SK-N-MC (cell line): ENCODE data around the gene SP4.

Experiments used
- DNase-seq: peaks from one replicate; pipeline ENCODE4 v3.0.0-alpha.2; 2011; ENCODE audit warnings: low read depth, low spot score
- H3K27ac ChIP-seq: fragments of 200-600 bp; sonication (generic); 2 replicates; pipeline ENCODE4 v1.5.1; 2016; ENCODE audit warnings: mixed run types
- H3K36me3 ChIP-seq: fragments of 200-600 bp; sonication (generic); 2 replicates; pipeline ENCODE4 v1.6.1; 2017; ENCODE audit warnings: antibody characterized with exemption, low read length, mixed read lengths; ENCODE audit not compliant: insufficient read depth
- H3K4me3 ChIP-seq: fragments of 200-600 bp; sonication (generic); 2 replicates; pipeline ENCODE4 v1.5.1; 2016
- H3K9ac ChIP-seq: fragments of 200-600 bp; sonication (generic); 2 replicates; pipeline ENCODE4 v1.8.0; 2017; ENCODE audit warnings: mixed run types, mixed read lengths; ENCODE audit not compliant: insufficient read length
- H3K9me3 ChIP-seq: fragments of 200-600 bp; sonication (generic); 2 replicates; pipeline ENCODE4 v1.6.1; 2017; ENCODE audit warnings: low read depth, mild to moderate bottlenecking, antibody characterized with exemption, low read length, moderate library complexity, mixed read lengths
- EZH2 ChIP-seq: fragments of 200-600 bp; sonication (generic); IDR thresholded peaks from one replicate; pipeline ENCODE4 v1.6.1; 2017; ENCODE audit warnings: antibody characterized with exemption
- FOXP2 ChIP-seq: optimal IDR thresholded peaks from 2 replicates; pipeline ENCODE3; 2011; ENCODE audit warnings: mild to moderate bottlenecking, moderate library complexity; ENCODE audit not compliant: insufficient read depth; ENCODE audit errors: extremely low read length, control extremely low read depth
- POLR2AphosphoS5 ChIP-seq: IDR thresholded peaks from 2 replicates; pipeline ENCODE4 v1.6.1; 2012; ENCODE audit warnings: mild to moderate bottlenecking, low read depth, low read length, borderline replicate concordance

SP4 gene

DNA sequence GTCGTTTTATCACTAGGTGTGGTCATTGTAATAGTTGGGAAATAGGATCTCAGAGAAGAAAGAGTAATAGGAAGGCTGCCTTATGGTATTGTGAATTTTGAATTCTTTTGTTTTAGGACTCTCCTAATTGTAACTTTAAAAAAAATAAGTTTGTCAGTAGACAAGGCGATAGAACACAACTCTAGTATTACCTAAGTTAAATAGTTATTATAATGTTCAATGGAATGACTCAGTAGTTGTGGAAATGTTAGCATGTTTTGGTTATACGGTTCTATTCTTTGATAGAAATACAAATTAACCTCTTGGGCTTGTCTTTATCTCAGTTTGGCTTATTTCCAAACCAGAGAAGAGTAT, 116.4 kb downstream of the SP4 start:
- DNase-seq: no peak
- H3K27ac ChIP-seq: no peak overlapping the region

DNA sequence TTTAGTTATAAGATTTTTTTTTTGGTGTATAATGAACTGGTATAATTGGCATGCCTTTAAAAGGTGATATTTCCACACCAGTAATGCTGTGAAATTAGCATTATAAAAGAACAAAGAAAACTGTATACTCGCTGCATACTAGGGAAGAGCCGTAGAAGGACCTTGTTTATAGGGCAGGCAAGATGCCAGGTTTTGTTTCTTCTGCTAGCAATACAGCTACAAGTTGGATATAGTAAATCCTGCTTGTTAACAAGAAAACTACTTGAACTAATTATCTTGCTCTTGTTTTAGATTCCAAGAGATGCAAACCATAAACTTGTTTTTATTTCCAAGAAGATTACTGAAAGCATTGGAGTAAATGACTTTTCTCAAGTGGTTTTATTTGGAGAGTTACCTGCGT, 116.8 kb downstream of the SP4 start:
- no peaks in the 10 kb centered on the region for H3K9me3 ChIP-seq
- no peak overlapping the region for H3K4me3 ChIP-seq
- no peak overlapping the region for H3K27ac ChIP-seq
- DNase-seq: no peak
- no peak overlapping the region for H3K9ac ChIP-seq
- no peaks in the 10 kb centered on the region for H3K36me3 ChIP-seq
- TF ChIP-seq POLR2AphosphoS5 (no peak), EZH2 (no peak), FOXP2 (no peak)

More for the DNA sequence above, 116.4 kb downstream of the SP4 start:
- no peak overlapping the region for H3K4me3 ChIP-seq
- no peak overlapping the region for H3K9ac ChIP-seq
- no peaks in the 10 kb centered on the region for H3K36me3 ChIP-seq
- TF ChIP-seq POLR2AphosphoS5: no peak
- no peak for TF ChIP-seq FOXP2
- no peak for TF ChIP-seq EZH2
- no peaks in the 10 kb centered on the region for H3K9me3 ChIP-seq

DNA sequence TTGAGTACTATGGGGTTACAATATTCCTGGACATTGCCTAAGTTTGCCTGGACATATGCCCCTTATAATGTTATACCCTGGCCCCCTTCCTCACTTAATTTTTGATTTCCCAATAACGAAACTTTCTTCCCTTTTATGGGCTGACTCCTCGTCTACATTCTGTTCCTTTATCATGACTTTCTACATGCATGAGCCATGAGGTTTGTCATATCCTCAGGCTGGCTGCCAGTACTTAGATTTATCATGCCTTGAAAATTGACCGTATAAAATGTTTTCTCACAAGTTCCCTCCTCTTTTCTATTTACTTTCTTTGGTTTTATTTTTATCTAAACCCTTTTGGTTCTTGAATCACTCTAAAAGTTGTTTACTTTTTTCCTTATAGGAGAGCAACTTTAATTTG, 119.6 kb downstream of the SP4 start:
- H3K9me3 ChIP-seq: no peaks in the 10 kb centered on the region
- H3K36me3 ChIP-seq: no peaks in the 10 kb centered on the region
- no peak overlapping the region for H3K27ac ChIP-seq
- DNase-seq: no peak
- no peak overlapping the region for H3K9ac ChIP-seq
- TF ChIP-seq EZH2 (no peak), POLR2AphosphoS5 (no peak), FOXP2 (no peak)
- H3K4me3 ChIP-seq: no peak overlapping the region

DNA sequence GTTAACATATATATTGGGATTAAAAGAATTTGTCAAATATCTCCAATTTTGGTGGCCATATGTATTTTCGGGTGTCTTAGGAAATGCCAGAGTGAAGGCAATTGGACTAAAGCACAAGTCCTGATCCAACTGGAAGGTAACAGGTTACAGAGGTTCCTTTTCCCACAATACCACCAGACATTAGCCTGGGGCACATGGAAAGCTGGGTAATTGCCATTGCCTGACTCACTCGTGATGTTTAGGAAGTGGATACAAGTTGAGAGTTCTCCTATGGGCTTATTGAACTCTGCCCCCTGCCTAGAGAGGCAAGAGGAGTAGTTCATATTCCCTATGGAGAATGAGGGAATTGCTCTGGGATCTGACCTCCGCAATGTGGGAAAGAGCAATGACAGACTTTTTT, 120.6 kb downstream of the SP4 start:
- TF ChIP-seq FOXP2: no peak
- TF ChIP-seq POLR2AphosphoS5: no peak
- TF ChIP-seq EZH2: no peak

DNA sequence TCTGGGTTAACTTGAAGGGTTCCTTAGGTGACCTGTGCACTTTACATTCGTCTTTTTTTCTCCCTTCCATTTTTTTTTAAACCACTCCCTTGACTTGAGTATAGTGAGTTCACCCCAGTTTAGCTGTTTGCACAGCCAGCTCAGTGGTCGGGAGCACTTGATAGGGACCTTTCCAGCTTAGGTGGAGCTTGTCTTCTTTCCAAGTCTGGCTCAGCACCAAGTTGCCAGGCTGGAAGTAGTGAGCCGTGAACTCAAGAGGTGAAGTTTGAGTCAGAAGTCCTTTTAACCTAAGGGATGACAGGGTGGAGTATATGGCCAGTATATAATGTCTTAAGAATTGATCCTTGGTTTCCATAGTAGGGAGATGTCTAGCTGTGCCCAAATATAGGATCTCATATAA, 122.2 kb downstream of the SP4 start:
- H3K27ac ChIP-seq: no peak overlapping the region
- no peak overlapping the region for H3K4me3 ChIP-seq
- H3K9ac ChIP-seq: no peak overlapping the region
- TF ChIP-seq EZH2 (no peak), FOXP2 (no peak), POLR2AphosphoS5 (no peak)
- no peaks in the 10 kb centered on the region for H3K36me3 ChIP-seq
- H3K9me3 ChIP-seq: no peaks in the 10 kb centered on the region
- DNase-seq: no peak

More for the DNA sequence above, 120.6 kb downstream of the SP4 start:
- no peak for DNase-seq
- Histone ChIP-seq H3K27ac (no peak overlapping the region), H3K9me3 (no peaks in the 10 kb centered on the region), H3K4me3 (no peak overlapping the region), H3K36me3 (no peaks in the 10 kb centered on the region), H3K9ac (no peak overlapping the region)

DNA sequence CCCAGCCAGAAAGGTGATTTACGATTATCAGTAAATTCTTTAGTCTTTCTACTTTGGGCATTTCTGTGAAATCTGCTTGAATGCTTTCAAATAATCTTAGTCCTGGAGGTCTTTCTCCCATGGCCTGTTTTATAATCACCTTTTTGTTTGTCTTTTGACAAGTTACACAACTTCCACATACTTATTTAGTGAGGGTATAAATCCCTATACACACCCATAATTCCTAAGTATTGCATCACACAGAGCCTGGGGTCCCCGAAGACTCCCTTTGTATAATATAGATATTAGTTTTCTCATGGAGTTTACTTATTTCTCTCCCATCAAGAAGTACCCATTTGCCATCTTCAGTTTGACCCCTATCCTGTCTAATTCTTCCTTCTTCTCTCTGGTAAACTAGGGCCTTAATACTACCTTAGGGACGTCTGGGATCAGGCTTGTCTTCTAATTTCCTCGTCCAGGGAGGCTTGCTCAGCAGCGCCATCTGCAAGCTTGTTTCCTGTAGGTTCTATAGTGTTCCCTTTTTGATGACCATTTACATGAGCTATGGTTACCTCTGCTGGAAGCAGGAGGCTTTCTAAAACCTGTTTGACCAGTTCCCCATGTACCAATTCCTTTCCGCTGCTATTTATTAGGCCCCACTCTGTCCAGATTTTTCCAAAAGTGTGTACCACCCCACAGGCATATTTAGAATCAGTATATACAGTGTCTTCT, 123.1 kb downstream of the SP4 start:
- Histone ChIP-seq H3K36me3 (no peaks in the 10 kb centered on the region), H3K4me3 (no peak overlapping the region)
- no peak for DNase-seq

DNA sequence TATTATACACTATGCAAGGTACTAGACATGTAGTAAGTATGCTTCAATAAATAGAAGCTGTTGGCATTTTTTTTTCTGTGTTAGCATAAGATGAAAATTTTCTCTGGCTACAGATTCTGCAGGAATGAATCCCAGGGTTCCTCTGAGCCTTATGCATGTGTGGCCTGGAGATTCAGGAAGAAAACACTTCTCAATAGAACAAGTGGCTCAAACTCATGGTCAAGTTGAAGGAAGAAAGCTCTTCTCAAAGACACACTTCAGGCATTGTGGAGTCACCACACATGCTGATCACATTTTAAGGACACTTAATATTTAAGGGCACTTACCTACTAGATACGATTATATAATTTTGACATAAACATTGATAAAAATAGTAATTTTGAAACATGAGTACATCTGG, 134.5 kb downstream of the SP4 start:
- Histone ChIP-seq H3K4me3 (no peak overlapping the region), H3K36me3 (no peaks in the 10 kb centered on the region), H3K9ac (no peak overlapping the region), H3K27ac (no peak overlapping the region), H3K9me3 (no peaks in the 10 kb centered on the region)
- no peak for TF ChIP-seq EZH2
- no peak for TF ChIP-seq FOXP2
- TF ChIP-seq POLR2AphosphoS5: no peak
- no peak for DNase-seq

More for the DNA sequence above, 123.1 kb downstream of the SP4 start:
- H3K27ac ChIP-seq: no peak overlapping the region
- no peaks in the 10 kb centered on the region for H3K9me3 ChIP-seq
- H3K9ac ChIP-seq: no peak overlapping the region
- TF ChIP-seq EZH2: no peak
- TF ChIP-seq POLR2AphosphoS5: no peak
- TF ChIP-seq FOXP2: no peak
